ENCODE results near the gene PLXNA3. TPM values are rescaled to one million over a fixed set of nuclear protein-coding genes. Genes with fewer than 3 reads are reported as not detected.

Gene PLXNA3
- total and polyA plus RNA-seq, 12 donors: 2.1 to 83.6 (median 24.8) TPM

GRCh38 chrX:154412468-154412867 is 45.6 kb upstream of the PLXNA3 start:
- intact Hi-C loops (cut with DNase I): no loop called here
- H3K27me3 ChIP-seq: peaks cover 4% of the 10 kb centered on the region
- no peaks in the 10 kb centered on the region for H3K9me3 ChIP-seq (replicated peaks in 1 of 3)
- 30 to 51% (median 47%) methylated on average over 3 to 4 of the region's 4 CpGs; no CpG with 5 or more reads in 1 of the 4 donors for WGBS, 4 donors
- H3K27ac ChIP-seq: peak overlapping the region in 4 of 5 donors; percentile 83 to 95 (median 88)
- peaks cover 0 to 4% of the 10 kb centered on the region in 2 donors for H3K4me1 ChIP-seq (replicated peaks in 1 of 2)
- DNase-seq: no peak
- TF ChIP-seq POLR2A (IDR thresholded peaks at IDR 0.05): no peak
- TF ChIP-seq, protein P1, sequence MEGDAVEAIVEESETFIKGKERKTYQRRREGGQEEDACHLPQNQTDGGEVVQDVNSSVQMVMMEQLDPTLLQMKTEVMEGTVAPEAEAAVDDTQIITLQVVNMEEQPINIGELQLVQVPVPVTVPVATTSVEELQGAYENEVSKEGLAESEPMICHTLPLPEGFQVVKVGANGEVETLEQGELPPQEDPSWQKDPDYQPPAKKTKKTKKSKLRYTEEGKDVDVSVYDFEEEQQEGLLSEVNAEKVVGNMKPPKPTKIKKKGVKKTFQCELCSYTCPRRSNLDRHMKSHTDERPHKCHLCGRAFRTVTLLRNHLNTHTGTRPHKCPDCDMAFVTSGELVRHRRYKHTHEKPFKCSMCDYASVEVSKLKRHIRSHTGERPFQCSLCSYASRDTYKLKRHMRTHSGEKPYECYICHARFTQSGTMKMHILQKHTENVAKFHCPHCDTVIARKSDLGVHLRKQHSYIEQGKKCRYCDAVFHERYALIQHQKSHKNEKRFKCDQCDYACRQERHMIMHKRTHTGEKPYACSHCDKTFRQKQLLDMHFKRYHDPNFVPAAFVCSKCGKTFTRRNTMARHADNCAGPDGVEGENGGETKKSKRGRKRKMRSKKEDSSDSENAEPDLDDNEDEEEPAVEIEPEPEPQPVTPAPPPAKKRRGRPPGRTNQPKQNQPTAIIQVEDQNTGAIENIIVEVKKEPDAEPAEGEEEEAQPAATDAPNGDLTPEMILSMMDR (IDR thresholded peaks at IDR 0.05): no peak
- H3K36me3 ChIP-seq (replicated peaks in 1 of 2): no peaks in the 10 kb centered on the region
- H3K4me3 ChIP-seq: peak overlapping the region in 1 of 4 donors; percentile 70

DNA sequence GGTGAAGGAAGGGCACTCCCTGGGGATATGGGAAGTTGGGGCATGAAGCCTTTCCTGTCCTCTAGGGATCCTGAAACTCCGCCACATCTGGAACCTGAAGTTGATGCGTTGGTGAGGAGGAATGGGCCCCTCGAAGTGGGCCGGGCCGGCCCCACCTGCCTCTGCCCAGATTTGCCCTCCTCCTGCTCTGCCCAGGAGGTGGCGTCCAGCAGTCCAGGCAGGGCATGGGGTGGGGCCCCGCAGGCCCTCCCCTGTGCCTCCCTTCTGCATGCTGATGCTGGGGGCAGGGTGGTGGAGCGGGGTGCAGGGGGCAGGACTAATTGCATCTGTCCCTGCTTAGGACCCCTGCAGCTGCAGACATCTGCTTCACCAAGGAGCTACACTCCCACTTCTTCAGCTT is 44.9 kb upstream of the PLXNA3 start:
- 74 to 81% (median 79%) methylated on average over 4 to 8 of the region's 8 CpGs for WGBS, 4 donors
- intact Hi-C loops (cut with DNase I): no loop called here
- Histone ChIP-seq H3K9me3 (replicated peaks in 1 of 3) (no peaks in the 10 kb centered on the region), H3K4me1 (replicated peaks in 1 of 2) (peaks cover 0 to 4% of the 10 kb centered on the region in 2 donors), H3K36me3 (replicated peaks in 1 of 2) (no peaks in the 10 kb centered on the region), H3K27ac (peak overlapping the region in 1 of 5 donors; percentile 93), H3K4me3 (no peak overlapping the region), H3K27me3 (peaks cover 4% of the 10 kb centered on the region)
- no peak for DNase-seq
- TF ChIP-seq, protein P1 (IDR thresholded peaks at IDR 0.05): no peak
- no peak for TF ChIP-seq POLR2A (IDR thresholded peaks at IDR 0.05)

DNA sequence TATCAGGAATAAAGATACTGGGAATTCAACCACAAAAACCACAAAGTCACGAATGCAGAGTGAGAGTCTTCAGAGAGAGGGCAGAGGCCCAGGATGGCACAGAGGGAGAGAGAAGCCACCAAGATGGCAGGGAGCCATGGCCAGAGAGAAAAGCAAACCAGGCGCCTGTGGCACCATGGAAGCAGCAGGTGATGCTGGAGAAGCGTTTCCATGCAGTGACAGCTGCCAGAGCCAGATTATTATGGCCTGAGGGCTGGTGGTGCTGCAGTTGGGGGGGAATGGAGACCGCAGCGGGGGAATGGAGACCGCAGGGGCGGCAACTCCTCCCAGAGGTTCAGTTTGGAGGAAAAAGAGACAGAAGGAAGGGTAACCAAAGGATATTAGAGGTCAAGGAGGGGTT is 40.9 kb upstream of the PLXNA3 start:
- TF ChIP-seq, protein P1 (IDR thresholded peaks at IDR 0.05): no peak
- no peak for TF ChIP-seq POLR2A (IDR thresholded peaks at IDR 0.05)
- H3K36me3 ChIP-seq (replicated peaks in 1 of 2): no peaks in the 10 kb centered on the region
- H3K27me3 ChIP-seq: no peaks in the 10 kb centered on the region
- H3K4me3 ChIP-seq: no peak overlapping the region
- WGBS, 4 donors: 69 to 81% (median 74%) methylated on average over 7 of the region's 7 CpGs
- H3K9me3 ChIP-seq (replicated peaks in 1 of 3): no peaks in the 10 kb centered on the region
- DNase-seq: no peak
- H3K27ac ChIP-seq: no peak overlapping the region
- no peaks in the 10 kb centered on the region for H3K4me1 ChIP-seq (replicated peaks in 1 of 2)
- intact Hi-C loops (cut with DNase I): no loop called here

DNA sequence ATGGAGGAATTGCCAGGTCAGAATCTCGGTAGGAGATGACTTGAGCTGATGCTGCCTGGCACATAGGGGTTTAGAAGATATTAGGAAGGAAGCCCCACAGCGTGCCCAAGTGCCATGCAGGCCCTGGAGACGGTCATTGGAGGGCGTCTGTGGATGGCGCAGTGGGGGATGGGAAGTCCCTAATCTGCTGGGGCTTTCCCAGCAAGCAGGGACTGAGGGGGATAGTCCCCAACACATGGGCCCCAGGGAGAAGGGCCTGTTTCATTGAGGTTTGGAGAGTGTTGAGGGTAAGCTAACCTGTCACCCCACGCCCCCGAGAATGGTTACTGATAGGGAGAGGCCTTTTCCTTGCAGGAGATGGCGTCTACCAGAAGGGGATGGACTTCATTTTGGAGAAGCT is 38.9 kb upstream of the PLXNA3 start:
- TF ChIP-seq POLR2A (IDR thresholded peaks at IDR 0.05): no peak
- TF ChIP-seq, protein P1 (IDR thresholded peaks at IDR 0.05): no peak
- WGBS, 4 donors: 89 to 93% (median 91%) methylated on average over 7 to 8 of the region's 8 CpGs
- Histone ChIP-seq H3K36me3 (replicated peaks in 1 of 2) (no peaks in the 10 kb centered on the region), H3K9me3 (replicated peaks in 1 of 3) (no peaks in the 10 kb centered on the region), H3K27me3 (no peaks in the 10 kb centered on the region), H3K4me1 (replicated peaks in 1 of 2) (no peaks in the 10 kb centered on the region), H3K4me3 (no peak overlapping the region), H3K27ac (peak overlapping the region in 2 of 5 donors; percentile 48 to 72)
- DNase-seq: no peak
- intact Hi-C loops (cut with DNase I): no loop called here

All from adrenal gland (tissue), 12 donors.